ENCODE data around the gene GAL3ST2. TPM values are rescaled to one million over a fixed set of nuclear protein-coding genes. Genes with fewer than 3 reads are reported as not detected.
A peak's percentile ranks its signal among the peaks of the same experiment; 100 is the strongest.
"Not testable (repeated sequence)": the region's sequence is repeated elsewhere in the genome, so short reads cannot be mapped to it uniquely, and the experiment has no call there.

Gene GAL3ST2
- total and polyA plus RNA-seq, 5 donors: 0.09 to 0.29 (median 0.23) TPM; not detected in 2

- 94% methylated on average over 13 of the region's 13 CpGs for WGBS
- no peaks in the 10 kb centered on the region for H3K9me3 ChIP-seq (ENCODE audit: control insufficient read depth, low read length)
- H3K4me3 ChIP-seq (ENCODE audit: low read length): no peak overlapping the region
- no peak for DNase-seq
- no peaks in the 10 kb centered on the region for H3K27me3 ChIP-seq (ENCODE audit: control insufficient read depth, insufficient read depth)
- no peak overlapping the region for H3K27ac ChIP-seq (ENCODE audit: low read length)
- intact Hi-C loops (cut with DNase I): no loop called here
- ATAC-seq: no peak
- H3K4me1 ChIP-seq (ENCODE audit: control insufficient read depth, insufficient read depth, low read length): no peaks in the 10 kb centered on the region
These were observed 19.6 kb downstream of the GAL3ST2 start for GRCh38 chr2:241796209-241796608.

- intact Hi-C loops (cut with DNase I): no loop called here
- no peak overlapping the region for H3K27ac ChIP-seq (ENCODE audit: low read length)
These were observed 20.1 kb downstream of the GAL3ST2 start for GRCh38 chr2:241796610-241797138.

GRCh38 chr2:241797441-241798080 is 20.9 kb downstream of the GAL3ST2 start:
- no peak for ATAC-seq
- Histone ChIP-seq H3K4me3 (ENCODE audit: low read length) (no peak overlapping the region), H3K4me1 (ENCODE audit: control insufficient read depth, insufficient read depth, low read length) (no peaks in the 10 kb centered on the region), H3K27me3 (ENCODE audit: control insufficient read depth, insufficient read depth) (no peaks in the 10 kb centered on the region), H3K27ac (ENCODE audit: low read length) (no peak overlapping the region), H3K9me3 (ENCODE audit: control insufficient read depth, low read length) (no peaks in the 10 kb centered on the region)
- peak in 2 of 3 donors; percentile 35 to 52 for DNase-seq
- 77% methylated on average over 19 of the region's 19 CpGs for WGBS
- intact Hi-C loops (cut with DNase I): no loop called here

More at GRCh38 chr2:241796610-241797138, 20.1 kb downstream of the GAL3ST2 start:
- WGBS: 90% methylated on average over 13 of the region's 13 CpGs
- Histone ChIP-seq H3K4me3 (ENCODE audit: low read length) (no peak overlapping the region), H3K4me1 (ENCODE audit: control insufficient read depth, insufficient read depth, low read length) (no peaks in the 10 kb centered on the region), H3K27me3 (ENCODE audit: control insufficient read depth, insufficient read depth) (no peaks in the 10 kb centered on the region), H3K9me3 (ENCODE audit: control insufficient read depth, low read length) (no peaks in the 10 kb centered on the region)
- DNase-seq: peak in 2 of 3 donors; percentile 14 to 46
- no peak for ATAC-seq

DNA sequence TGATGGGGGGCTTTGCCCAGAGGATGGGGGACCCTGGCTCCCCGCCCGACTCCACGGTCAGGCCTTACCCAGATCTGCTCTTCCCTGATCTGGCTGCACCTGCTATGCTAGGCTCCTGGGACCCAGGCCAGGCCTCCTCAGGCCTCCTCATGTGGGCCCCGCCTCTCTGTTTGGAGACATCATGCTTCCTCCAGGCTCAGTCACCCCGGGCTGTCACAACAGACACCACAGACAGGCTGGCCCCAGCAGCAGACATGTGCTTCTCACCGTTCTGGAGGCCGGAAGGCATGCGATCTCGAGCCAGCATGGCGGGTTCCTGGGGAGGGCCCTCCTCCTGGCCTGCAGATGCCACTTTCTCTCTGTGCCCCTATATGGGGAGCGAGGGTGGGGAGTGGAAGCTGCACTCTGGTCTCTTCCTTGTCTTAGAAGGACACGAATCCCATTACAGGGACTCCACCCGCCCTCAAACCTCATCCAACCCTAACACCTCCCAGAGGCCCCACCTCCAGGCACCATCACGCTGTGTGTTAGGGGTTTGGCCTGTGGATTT is 21.5 kb downstream of the GAL3ST2 start:
- intact Hi-C loops (cut with DNase I): no loop called here
- H3K9me3 ChIP-seq (ENCODE audit: control insufficient read depth, low read length): no peaks in the 10 kb centered on the region
- WGBS: 82% methylated on average over 14 of the region's 14 CpGs
- no peaks in the 10 kb centered on the region for H3K4me1 ChIP-seq (ENCODE audit: control insufficient read depth, insufficient read depth, low read length)
- H3K27me3 ChIP-seq (ENCODE audit: control insufficient read depth, insufficient read depth): no peaks in the 10 kb centered on the region
- ATAC-seq: no peak
- DNase-seq: peak in 2 of 3 donors; percentile 13 to 48
- H3K27ac ChIP-seq (ENCODE audit: low read length): no peak overlapping the region
- H3K4me3 ChIP-seq (ENCODE audit: low read length): no peak overlapping the region

- Histone ChIP-seq H3K27me3 (ENCODE audit: control insufficient read depth, insufficient read depth) (no peaks in the 10 kb centered on the region), H3K4me3 (ENCODE audit: low read length) (no peak overlapping the region), H3K27ac (ENCODE audit: low read length) (no peak overlapping the region), H3K4me1 (ENCODE audit: control insufficient read depth, insufficient read depth, low read length) (no peaks in the 10 kb centered on the region), H3K9me3 (ENCODE audit: control insufficient read depth, low read length) (no peaks in the 10 kb centered on the region)
- ATAC-seq: no peak
- WGBS: 91% methylated on average over 21 of the region's 21 CpGs
- peak; percentile 8 to 35 (median 31) for DNase-seq
- intact Hi-C loops (cut with DNase I): no loop called here
These were observed 22.3 kb downstream of the GAL3ST2 start for GRCh38 chr2:241798631-241799521.

DNA sequence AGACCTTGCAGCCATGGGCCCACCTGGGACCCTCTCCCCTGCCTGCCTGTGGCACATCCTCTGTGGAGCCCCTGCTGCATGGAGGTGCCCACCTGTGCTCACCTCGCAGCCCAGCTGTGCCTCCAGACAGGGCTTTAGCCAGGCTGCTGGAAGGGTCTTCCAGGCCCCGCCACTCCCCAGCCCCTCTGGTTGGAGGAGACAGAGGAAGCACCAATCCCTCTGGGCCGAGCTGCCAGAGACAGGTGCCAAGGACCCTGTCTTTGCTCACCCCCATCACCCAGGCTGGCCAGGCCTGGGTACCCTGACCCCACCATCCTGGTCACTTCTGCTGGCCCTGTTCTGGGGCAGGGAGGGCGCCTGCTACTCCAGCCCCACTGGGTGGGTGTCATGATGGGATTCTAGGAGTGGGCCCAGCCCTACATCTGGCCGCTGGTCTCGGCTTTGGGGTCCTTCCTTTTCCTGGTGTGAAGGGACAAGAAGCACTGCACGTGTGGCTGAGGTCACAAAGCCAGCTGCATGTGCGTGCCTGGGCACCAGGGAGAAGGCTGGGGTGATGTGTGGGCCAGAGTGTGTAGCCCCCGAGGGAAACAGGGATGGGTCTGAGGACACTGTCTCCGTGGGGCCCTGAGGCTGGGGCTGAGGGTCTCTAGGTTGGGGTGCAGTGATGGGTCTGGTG is 23.0 kb downstream of the GAL3ST2 start:
- no peaks in the 10 kb centered on the region for H3K9me3 ChIP-seq (ENCODE audit: control insufficient read depth, low read length)
- no peak overlapping the region for H3K4me3 ChIP-seq (ENCODE audit: low read length)
- DNase-seq (peak in 2 of 3 donors; percentile 31 to 42), ATAC-seq (no peak)
- no peaks in the 10 kb centered on the region for H3K4me1 ChIP-seq (ENCODE audit: control insufficient read depth, insufficient read depth, low read length)
- no peak overlapping the region for H3K27ac ChIP-seq (ENCODE audit: low read length)
- 88% methylated on average over 10 of the region's 10 CpGs for WGBS
- no peaks in the 10 kb centered on the region for H3K27me3 ChIP-seq (ENCODE audit: control insufficient read depth, insufficient read depth)
- intact Hi-C loops (cut with DNase I): no loop called here

- DNase-seq: peak in 1 of 3 donors; percentile 40
- H3K9me3 ChIP-seq (ENCODE audit: control insufficient read depth, low read length); H3K27me3 ChIP-seq (ENCODE audit: control insufficient read depth, insufficient read depth); ATAC-seq; intact Hi-C loops (cut with DNase I); H3K27ac ChIP-seq (ENCODE audit: low read length); H3K4me1 ChIP-seq (ENCODE audit: control insufficient read depth, insufficient read depth, low read length); H3K4me3 ChIP-seq (ENCODE audit: low read length): not testable (repeated sequence)
- 82% methylated on average over 35 of the region's 35 CpGs for WGBS
These were observed 23.7 kb downstream of the GAL3ST2 start for GRCh38 chr2:241800198-241800903.

- WGBS: 72% methylated on average over 44 of the region's 44 CpGs
- intact Hi-C loops (cut with DNase I): no loop called here
- Histone ChIP-seq H3K4me1 (ENCODE audit: control insufficient read depth, insufficient read depth, low read length) (no peaks in the 10 kb centered on the region), H3K27me3 (ENCODE audit: control insufficient read depth, insufficient read depth) (no peaks in the 10 kb centered on the region), H3K27ac (ENCODE audit: low read length) (no peak overlapping the region), H3K4me3 (ENCODE audit: low read length) (no peak overlapping the region), H3K9me3 (ENCODE audit: control insufficient read depth, low read length) (no peaks in the 10 kb centered on the region)
- peak; percentile 10 to 51 (median 47) for DNase-seq
- ATAC-seq: peak in 1 of 2 donors; percentile 12
These were observed 25.2 kb downstream of the GAL3ST2 start for GRCh38 chr2:241801611-241802420.

DNA sequence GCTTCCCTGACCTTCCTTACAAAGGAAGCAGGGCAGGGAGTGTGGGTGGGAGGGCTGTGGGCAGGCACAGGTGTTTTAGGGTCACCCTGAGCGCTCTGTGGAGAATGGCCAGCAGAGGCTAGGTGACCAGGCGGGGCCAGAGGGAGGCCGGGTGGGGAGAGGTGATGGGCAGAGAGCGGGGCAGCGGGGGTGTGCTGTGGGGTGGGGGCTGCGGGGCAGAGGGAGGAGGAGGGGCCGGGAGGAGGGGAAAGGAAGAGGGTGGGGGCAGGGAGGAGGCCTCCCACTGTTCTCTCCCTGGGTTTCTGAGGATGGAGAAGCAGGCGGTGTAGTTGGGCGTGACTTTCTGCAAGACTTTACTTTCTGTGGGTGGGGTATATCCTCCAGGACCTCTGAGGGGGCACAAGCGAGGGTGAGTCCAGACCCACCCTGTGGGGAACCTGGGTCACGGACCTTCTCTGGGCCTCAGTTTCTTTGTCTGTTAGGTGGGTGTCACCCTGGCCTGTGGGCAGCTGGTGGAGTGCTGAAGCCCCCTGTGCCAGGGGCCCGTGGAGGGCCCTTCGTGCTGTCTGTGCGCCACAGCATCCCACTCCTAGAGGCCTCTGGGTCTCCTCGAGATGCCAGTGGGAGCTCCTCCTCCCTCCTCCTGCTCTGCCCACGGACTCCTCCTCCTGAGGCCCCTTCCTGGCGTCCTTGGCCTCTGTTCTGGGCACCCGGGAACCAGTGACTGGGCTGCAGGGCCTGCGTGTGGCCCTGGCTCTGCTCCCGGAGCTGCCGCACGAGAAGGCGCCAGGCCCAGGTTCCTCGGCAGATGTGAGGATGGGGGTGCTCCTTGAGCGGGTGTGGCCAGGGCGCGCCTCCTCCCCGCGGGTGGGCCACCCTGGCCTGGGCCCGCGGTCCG is 26.0 kb downstream of the GAL3ST2 start:
- Histone ChIP-seq H3K4me3 (ENCODE audit: low read length) (no peak overlapping the region), H3K9me3 (ENCODE audit: control insufficient read depth, low read length) (no peaks in the 10 kb centered on the region), H3K27me3 (ENCODE audit: control insufficient read depth, insufficient read depth) (no peaks in the 10 kb centered on the region), H3K27ac (ENCODE audit: low read length) (no peak overlapping the region), H3K4me1 (ENCODE audit: control insufficient read depth, insufficient read depth, low read length) (no peaks in the 10 kb centered on the region)
- intact Hi-C loops (cut with DNase I): no loop called here
- WGBS: 49% methylated on average over 32 of the region's 32 CpGs
- DNase-seq (peak in 2 of 3 donors; percentile 45 to 54), ATAC-seq (peak; percentile 4 to 7)

All from right cardiac atrium (tissue), 5 donors.